Suprapubic skin (tissue), 4 donors: ENCODE measurements around the gene DHX34.

Experiments used
- EP300 ChIP-seq: sonication (generic); formaldehyde crosslinking; IDR thresholded peaks from one replicate; pipeline ENCODE4 v1.6.1; 2017; ENCODE audit warnings: antibody characterized with exemption
- POLR2A ChIP-seq, 2 donors: fragments of 450-650 bp; IDR thresholded peaks; one replicate each; pipeline ENCODE4 v1.6.1; 2017; ENCODE audit warnings: antibody characterized with exemption in 2 of 2, mild to moderate bottlenecking in 2 of 2, moderate library complexity in 2 of 2
- POLR2AphosphoS5 ChIP-seq, 3 donors: sonication (generic); formaldehyde crosslinking; IDR thresholded peaks; one replicate each; pipeline ENCODE4 v1.6.1; 2017; ENCODE audit warnings: antibody characterized with exemption in 3 of 3
- TF ChIP-seq, protein P1 (sequence below), 2 donors: fragments of 200-600 bp in 1 of 2; fragments of 450-650 bp in 1 of 2; sonication (generic) in 1 of 2; IDR thresholded peaks; one replicate each; pipeline ENCODE4 v1.5.1; 2016 to 2019; ENCODE audit warnings: antibody characterized with exemption in 2 of 2, mild to moderate bottlenecking in 1 of 2, moderate library complexity in 1 of 2

DNA sequence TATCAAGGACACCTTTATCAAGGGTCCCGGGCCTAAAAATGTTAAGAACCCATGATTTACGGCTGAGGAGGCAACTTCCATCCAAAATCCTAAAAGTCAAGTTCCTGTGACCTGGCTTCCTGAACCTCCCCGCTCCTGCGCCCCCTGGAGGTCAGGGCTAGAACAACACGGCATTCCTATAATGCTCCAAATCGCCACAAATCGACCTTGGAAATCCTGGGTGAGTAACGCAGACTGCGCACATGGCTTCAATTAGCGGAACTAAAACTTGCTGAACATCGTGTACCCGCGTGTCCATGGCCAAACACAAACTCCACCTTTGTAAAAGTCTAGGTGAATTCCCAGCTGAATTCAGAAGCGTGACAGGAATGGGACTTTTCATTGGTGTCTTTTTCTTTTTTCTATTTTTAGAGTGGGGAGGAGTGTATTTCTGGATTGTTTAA, 43.8 kb upstream of the DHX34 start:
- TF ChIP-seq, protein P1, sequence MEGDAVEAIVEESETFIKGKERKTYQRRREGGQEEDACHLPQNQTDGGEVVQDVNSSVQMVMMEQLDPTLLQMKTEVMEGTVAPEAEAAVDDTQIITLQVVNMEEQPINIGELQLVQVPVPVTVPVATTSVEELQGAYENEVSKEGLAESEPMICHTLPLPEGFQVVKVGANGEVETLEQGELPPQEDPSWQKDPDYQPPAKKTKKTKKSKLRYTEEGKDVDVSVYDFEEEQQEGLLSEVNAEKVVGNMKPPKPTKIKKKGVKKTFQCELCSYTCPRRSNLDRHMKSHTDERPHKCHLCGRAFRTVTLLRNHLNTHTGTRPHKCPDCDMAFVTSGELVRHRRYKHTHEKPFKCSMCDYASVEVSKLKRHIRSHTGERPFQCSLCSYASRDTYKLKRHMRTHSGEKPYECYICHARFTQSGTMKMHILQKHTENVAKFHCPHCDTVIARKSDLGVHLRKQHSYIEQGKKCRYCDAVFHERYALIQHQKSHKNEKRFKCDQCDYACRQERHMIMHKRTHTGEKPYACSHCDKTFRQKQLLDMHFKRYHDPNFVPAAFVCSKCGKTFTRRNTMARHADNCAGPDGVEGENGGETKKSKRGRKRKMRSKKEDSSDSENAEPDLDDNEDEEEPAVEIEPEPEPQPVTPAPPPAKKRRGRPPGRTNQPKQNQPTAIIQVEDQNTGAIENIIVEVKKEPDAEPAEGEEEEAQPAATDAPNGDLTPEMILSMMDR (IDR thresholded peaks at IDR 0.05), result peak; percentile 73 to 94
- no peak for TF ChIP-seq POLR2A (IDR thresholded peaks at IDR 0.05)
- TF ChIP-seq EP300, result no peak
- TF ChIP-seq POLR2AphosphoS5 (IDR thresholded peaks at IDR 0.05), result peak in 2 of 3 donors; percentile 53 to 83
